PC-3 (cell line): ENCODE measurements around the gene LRRC71. TPM values are rescaled to one million over a fixed set of nuclear protein-coding genes. Genes with fewer than 3 reads are reported as not detected.

Source experiments
- ATAC-seq: fragments of 200-7000 bp; cut with Tn5 transposase; 2 replicates; pipeline ENCODE4 v1.9.1; 2020; ENCODE audit warnings: mild to moderate bottlenecking, moderate library complexity
- BruUV-seq: library from RNA; stranded (reverse); fragments of 400-500 nt; replicated peaks from 2 replicates; lab custom pipeline; 2021; lab: Mats Ljungman, UMichigan
- CTCF ChIA-PET: fragments of 300-600 bp; sonication (Branson Sonifier 250); formaldehyde crosslinking; loops from one replicate; lab custom pipeline; 2022; ENCODE audit warnings: antibody characterized with exemption; lab: Charles Lee
- POLR2A ChIA-PET: fragments of 300-600 bp; sonication (Branson Sonifier 250); formaldehyde crosslinking; loops from one replicate; lab custom pipeline; 2022; ENCODE audit warnings: antibody characterized with exemption; ENCODE audit not compliant: unreplicated experiment; lab: Charles Lee
- DNase-seq: peaks from one replicate; pipeline ENCODE4 v3.0.0-alpha.2; 2015
- H2AFZ ChIP-seq: fragments of 300-600 bp; sonication (generic); 2 replicates; pipeline ENCODE4 v1.6.0; 2016; ENCODE audit warnings: antibody characterized with exemption, low read length
- H3F3A ChIP-seq: fragments of 300-600 bp; sonication (generic); one replicate; pipeline ENCODE4 v1.6.0; 2017; ENCODE audit warnings: antibody characterized with exemption, low read length, control low read depth, mild to moderate bottlenecking; ENCODE audit not compliant: unreplicated experiment
- H3K27ac ChIP-seq: fragments of 300-600 bp; sonication (generic); 2 replicates; pipeline ENCODE4 v1.5.1; 2016; ENCODE audit warnings: mild to moderate bottlenecking, low read length
- H3K27me3 ChIP-seq: fragments of 300-600 bp; sonication (generic); 2 replicates; pipeline ENCODE4 v1.6.1; 2016; ENCODE audit warnings: low read length, mixed read lengths
- H3K36me3 ChIP-seq: fragments of 300-600 bp; sonication (generic); 2 replicates; pipeline ENCODE4 v1.6.1; 2016; ENCODE audit warnings: low read depth, mixed run types, low read length, mixed read lengths
- H3K4me1 ChIP-seq: fragments of 300-600 bp; sonication (generic); 2 replicates; pipeline ENCODE4 v1.5.1; 2016; ENCODE audit warnings: low read length; ENCODE audit not compliant: insufficient read depth
- H3K4me2 ChIP-seq: fragments of 300-600 bp; sonication (generic); 2 replicates; pipeline ENCODE4 v1.6.0; 2016; ENCODE audit warnings: low read length
- H3K4me3 ChIP-seq: fragments of 300-600 bp; sonication (generic); 2 replicates; pipeline ENCODE4 v1.5.1; 2016; ENCODE audit warnings: mild to moderate bottlenecking, low read length, mixed read lengths
- H3K79me2 ChIP-seq: fragments of 300-600 bp; sonication (generic); 2 replicates; pipeline ENCODE4 v1.6.1; 2017; ENCODE audit warnings: low read length, mixed read lengths
- H3K9ac ChIP-seq: fragments of 300-600 bp; sonication (generic); 2 replicates; pipeline ENCODE4 v1.6.0; 2016; ENCODE audit warnings: mild to moderate bottlenecking, low read length
- H3K9me2 ChIP-seq: fragments of 300-600 bp; sonication (generic); replicated peaks from 2 replicates; pipeline ENCODE4 v1.6.1; 2016; ENCODE audit warnings: mixed run types, low read length, mixed read lengths
- H3K9me3 ChIP-seq: fragments of 300-600 bp; sonication (generic); 2 replicates; pipeline ENCODE4 v1.6.1; 2016; ENCODE audit warnings: low read length, mixed read lengths
- H4K20me1 ChIP-seq: fragments of 300-600 bp; sonication (generic); 2 replicates; pipeline ENCODE4 v1.6.1; 2016; ENCODE audit warnings: low read length, mixed read lengths
- EZH2 ChIP-seq: fragments of 300-600 bp; sonication (generic); IDR thresholded peaks from one replicate; pipeline ENCODE4 v1.6.1; 2017; ENCODE audit warnings: antibody characterized with exemption, mild to moderate bottlenecking, low read length; ENCODE audit not compliant: unreplicated experiment
- EZH2phosphoT487 ChIP-seq: fragments of 300-600 bp; sonication (generic); IDR thresholded peaks from 2 replicates; pipeline ENCODE4 v1.6.1; 2018; ENCODE audit warnings: mild to moderate bottlenecking, antibody characterized with exemption, low read length, borderline replicate concordance
- intact Hi-C: fragments of 100-400 bp; cut with micrococcal nuclease; formaldehyde crosslinking; loops from 2 replicates; pipeline ENCODE4 v1.9.0; 2023
- total RNA-seq: library from RNA; depleted of rRNA; stranded (reverse); fragments of >200 nt; gene quantifications from 2 replicates; pipeline ENCODE4 v1.2.3, GENCODE V29; 2014
- TF ChIP-seq, protein P1 (sequence below): fragments of 300-600 bp; sonication (generic); conservative IDR thresholded peaks from 2 replicates; pipeline ENCODE4 v1.5.1; 2017; ENCODE audit warnings: antibody characterized with exemption, low read depth, mild to moderate bottlenecking, low read length

LRRC71 gene
- total RNA-seq, 1 experiment from 2014 or later = 0.11 TPM

DNA sequence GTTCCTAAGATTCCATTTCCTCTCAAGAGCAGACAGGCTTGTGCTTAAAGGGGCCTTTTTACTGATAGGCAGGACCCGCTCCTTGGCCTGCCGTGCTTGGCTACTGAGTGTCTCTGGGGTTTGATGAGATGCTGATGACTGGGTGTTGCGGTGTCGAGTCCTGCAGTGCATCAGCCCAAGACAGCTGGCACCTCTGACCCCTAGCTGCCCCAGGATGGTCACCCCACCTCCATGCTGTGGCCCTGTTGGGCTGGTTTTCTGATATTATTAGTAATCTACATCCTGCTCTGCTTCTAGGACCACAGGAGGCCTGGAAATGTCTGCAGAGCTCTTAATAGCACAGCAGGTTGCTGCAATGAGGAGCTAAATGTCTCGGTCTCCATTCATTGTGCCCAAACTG, 28.7 kb downstream of the LRRC71 start:
- Histone ChIP-seq H3K27me3 (no peaks in the 10 kb centered on the region), H4K20me1 (no peaks in the 10 kb centered on the region), H3K36me3 (peaks cover 52% of the 10 kb centered on the region), H3K4me1 (peaks cover 10% of the 10 kb centered on the region; the same call in 1 of the 2 replicates), H3K4me3 (no peak overlapping the region), H3K27ac (no peak overlapping the region), H2AFZ (no peak overlapping the region), H3K79me2 (no peaks in the 10 kb centered on the region), H3K9ac (no peak overlapping the region), H3F3A (no peaks in the 10 kb centered on the region), H3K4me2 (no peak overlapping the region), H3K9me3 (no peaks in the 10 kb centered on the region), H3K9me2 (no peaks in the 10 kb centered on the region)
- ChIA-PET CTCF (no interaction called here), POLR2A (no interaction called here)
- TF ChIP-seq, protein P1, sequence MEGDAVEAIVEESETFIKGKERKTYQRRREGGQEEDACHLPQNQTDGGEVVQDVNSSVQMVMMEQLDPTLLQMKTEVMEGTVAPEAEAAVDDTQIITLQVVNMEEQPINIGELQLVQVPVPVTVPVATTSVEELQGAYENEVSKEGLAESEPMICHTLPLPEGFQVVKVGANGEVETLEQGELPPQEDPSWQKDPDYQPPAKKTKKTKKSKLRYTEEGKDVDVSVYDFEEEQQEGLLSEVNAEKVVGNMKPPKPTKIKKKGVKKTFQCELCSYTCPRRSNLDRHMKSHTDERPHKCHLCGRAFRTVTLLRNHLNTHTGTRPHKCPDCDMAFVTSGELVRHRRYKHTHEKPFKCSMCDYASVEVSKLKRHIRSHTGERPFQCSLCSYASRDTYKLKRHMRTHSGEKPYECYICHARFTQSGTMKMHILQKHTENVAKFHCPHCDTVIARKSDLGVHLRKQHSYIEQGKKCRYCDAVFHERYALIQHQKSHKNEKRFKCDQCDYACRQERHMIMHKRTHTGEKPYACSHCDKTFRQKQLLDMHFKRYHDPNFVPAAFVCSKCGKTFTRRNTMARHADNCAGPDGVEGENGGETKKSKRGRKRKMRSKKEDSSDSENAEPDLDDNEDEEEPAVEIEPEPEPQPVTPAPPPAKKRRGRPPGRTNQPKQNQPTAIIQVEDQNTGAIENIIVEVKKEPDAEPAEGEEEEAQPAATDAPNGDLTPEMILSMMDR = no peak
- TF ChIP-seq EZH2phosphoT487 (no peak), EZH2 (no peak)
- BruUV-seq = no TSS peak
- intact Hi-C loops = no loop called here
- no peak for DNase-seq
- ATAC-seq = no peak

DNA sequence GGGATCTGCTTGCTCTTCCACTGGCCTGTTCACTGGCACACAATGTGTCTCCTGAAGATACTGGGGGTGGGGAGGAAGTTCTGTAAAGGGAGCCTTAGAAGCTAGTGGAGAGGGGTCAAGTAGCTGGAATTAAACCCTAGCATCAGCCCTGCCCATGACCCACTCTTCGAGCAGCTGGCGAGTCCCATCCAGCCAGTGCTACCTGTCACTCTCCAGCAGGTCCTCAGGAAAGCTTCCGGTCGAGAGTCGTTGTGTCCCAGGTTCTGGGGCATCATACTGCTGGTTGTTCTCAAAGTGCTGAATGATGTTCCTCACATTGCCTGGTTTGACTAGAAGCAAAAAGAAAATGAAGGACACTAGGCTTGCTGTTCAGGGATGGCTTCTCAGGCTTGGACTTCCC, 30.9 kb downstream of the LRRC71 start:
- Histone ChIP-seq H3K9ac (no peak overlapping the region), H3K9me2 (no peaks in the 10 kb centered on the region), H3K36me3 (peaks cover 47% of the 10 kb centered on the region), H3K9me3 (no peaks in the 10 kb centered on the region), H4K20me1 (no peaks in the 10 kb centered on the region), H3K4me1 (peaks cover 5% of the 10 kb centered on the region; the same call in 1 of the 2 replicates), H3K27me3 (no peaks in the 10 kb centered on the region), H3K27ac (no peak overlapping the region), H3K4me2 (no peak overlapping the region), H3K4me3 (no peak overlapping the region), H2AFZ (no peak overlapping the region), H3K79me2 (no peaks in the 10 kb centered on the region), H3F3A (no peaks in the 10 kb centered on the region)
- no peak for ATAC-seq
- intact Hi-C loops = no loop called here
- BruUV-seq = no TSS peak
- DNase-seq = no peak
- ChIA-PET POLR2A (no interaction called here), CTCF (no interaction called here)
- TF ChIP-seq EZH2phosphoT487 (no peak), EZH2 (no peak)
- TF ChIP-seq, protein P1 = no peak

DNA sequence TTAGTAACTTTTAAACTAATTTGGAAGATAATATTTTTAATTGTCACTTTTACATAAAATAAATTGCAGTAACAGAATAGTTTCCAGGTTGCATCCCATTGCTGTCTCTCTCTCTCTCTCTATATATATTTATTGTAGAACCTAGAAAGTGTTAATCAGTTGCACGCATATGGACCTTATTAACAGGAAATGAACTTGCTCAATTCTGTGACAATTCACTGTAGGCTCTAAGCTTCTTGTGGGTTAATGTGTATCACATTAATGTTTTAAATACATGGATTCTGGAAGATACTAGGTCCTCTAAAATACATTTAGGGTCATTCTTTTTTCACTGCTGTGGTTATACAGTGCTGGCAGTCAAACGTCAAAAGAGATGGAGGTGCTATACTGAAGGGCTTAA, 33.1 kb downstream of the LRRC71 start:
- Histone ChIP-seq H3K9me2 (no peaks in the 10 kb centered on the region), H3F3A (no peaks in the 10 kb centered on the region), H3K79me2 (no peaks in the 10 kb centered on the region), H3K9me3 (no peaks in the 10 kb centered on the region), H3K4me3 (no peak overlapping the region), H3K4me1 (peaks cover 14% of the 10 kb centered on the region; the same call in 1 of the 2 replicates), H3K9ac (no peak overlapping the region), H3K36me3 (peaks cover 29% of the 10 kb centered on the region), H2AFZ (no peak overlapping the region), H3K4me2 (no peak overlapping the region), H3K27me3 (no peaks in the 10 kb centered on the region), H3K27ac (no peak overlapping the region), H4K20me1 (no peaks in the 10 kb centered on the region)
- DNase-seq = no peak
- ChIA-PET CTCF (no interaction called here), POLR2A (no interaction called here)
- TF ChIP-seq, protein P1 = no peak
- TF ChIP-seq EZH2 (no peak), EZH2phosphoT487 (no peak)
- BruUV-seq = no TSS peak
- intact Hi-C loops = no loop called here
- ATAC-seq = no peak
